Stimulated activated CD8-positive, alpha-beta memory T cell treated with anti-CD3 and anti-CD28 coated beads, Interleukin-4, amount 100 ng/mL, for 1 hour (primary cell): ENCODE data around the gene UPK3BL1.
"Not testable (repeated sequence)": the region's sequence is repeated elsewhere in the genome, so short reads cannot be mapped to it uniquely, and the experiment has no call there.

Experiments
- DNase-seq, 2 donors: peaks; one replicate each; pipeline ENCODE4 v3.0.0-alpha.2; 2020; ENCODE audit warnings: low read depth in 2 of 2, low spot score in 1 of 2

The UPK3BL1 gene

DNA sequence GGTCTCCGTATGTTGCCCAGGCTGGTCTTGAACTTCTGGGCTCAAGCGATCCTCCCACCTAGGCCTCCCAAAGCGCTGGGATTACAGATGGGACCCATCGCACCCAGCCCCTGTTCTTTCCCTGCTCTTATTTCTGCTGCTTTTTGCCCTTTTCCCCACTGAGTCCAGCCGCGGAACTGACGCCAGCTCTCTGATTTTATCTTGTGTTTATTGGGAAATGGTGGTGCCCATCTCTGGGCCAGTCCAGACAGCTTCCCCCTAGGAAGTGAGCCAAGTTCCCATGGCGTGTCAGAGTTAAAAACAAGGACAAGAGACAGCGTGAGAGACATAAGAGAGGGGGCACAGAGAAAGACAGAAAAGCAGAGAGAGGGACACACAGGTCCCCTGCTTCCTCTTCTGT lies 12.0 kb downstream of the UPK3BL1 start:
- DNase-seq, result not testable (repeated sequence)

GRCh38 chr7:102627271-102627904 lies 15.2 kb downstream of the UPK3BL1 start:
- DNase-seq, result not testable (repeated sequence)

GRCh38 chr7:102618122-102618521 lies 24.5 kb downstream of the UPK3BL1 start:
- not testable (repeated sequence) for DNase-seq

DNA sequence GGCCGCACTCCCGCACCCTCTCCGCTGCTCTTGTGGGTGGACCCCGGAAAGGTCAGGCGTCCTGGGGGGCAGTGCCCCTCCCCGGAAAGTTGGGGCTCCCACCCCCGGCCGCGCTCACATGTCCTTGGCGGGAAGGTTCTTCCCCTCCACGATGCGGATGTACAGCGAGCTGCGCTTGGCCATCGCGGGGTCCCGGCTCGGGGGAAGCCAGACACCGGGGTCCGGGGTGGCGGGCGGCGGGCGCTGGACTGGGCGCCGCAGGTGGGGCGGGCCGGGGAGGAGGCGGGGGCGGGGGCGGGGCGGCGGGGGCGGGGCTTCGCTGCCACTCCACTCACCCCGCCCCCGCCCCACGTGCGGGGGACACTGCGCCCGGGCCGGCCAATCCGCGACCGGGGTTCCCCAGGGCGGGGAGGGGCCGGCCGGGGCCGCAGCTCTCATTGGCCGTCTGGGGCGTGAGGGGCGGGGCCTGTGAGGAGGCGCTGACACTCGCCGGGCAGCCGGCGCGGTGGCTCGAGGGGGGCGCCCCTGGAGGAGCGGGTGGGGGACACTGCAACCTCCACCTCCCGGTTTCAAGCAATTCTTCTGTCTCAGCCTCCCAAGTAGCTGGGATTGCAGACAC lies 26.0 kb downstream of the UPK3BL1 start, which contains the start of gene RASA4:
RASA4 (minus strand) TSS at position 250 of the 619 bp plus-strand sequence; CDS start at position 183, 67 bp downstream.
- not testable (repeated sequence) for DNase-seq

- not testable (repeated sequence) for DNase-seq
Observed at GRCh38 chr7:102615930-102616329, 26.7 kb downstream of the UPK3BL1 start.

- not testable (repeated sequence) for DNase-seq
Observed at GRCh38 chr7:102614873-102615272, 27.7 kb downstream of the UPK3BL1 start.

DNA sequence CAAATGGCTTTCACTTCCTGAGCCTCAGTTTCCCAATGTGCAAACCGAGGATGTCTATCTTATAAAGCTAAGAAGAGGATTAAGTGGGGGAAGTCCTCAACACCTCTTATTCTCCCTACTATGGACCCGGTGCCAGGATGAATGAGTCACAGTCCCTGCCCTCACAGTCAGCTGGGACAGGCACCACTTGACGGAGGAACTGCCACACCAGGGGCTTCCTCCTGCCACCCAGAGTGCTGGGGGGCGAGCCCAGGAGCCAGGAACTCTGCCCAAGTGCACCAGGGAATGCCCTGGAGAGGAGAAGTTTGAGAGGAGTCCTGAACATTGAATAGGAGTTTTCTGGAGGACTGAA lies 28.3 kb downstream of the UPK3BL1 start:
- DNase-seq, result not testable (repeated sequence)

DNA sequence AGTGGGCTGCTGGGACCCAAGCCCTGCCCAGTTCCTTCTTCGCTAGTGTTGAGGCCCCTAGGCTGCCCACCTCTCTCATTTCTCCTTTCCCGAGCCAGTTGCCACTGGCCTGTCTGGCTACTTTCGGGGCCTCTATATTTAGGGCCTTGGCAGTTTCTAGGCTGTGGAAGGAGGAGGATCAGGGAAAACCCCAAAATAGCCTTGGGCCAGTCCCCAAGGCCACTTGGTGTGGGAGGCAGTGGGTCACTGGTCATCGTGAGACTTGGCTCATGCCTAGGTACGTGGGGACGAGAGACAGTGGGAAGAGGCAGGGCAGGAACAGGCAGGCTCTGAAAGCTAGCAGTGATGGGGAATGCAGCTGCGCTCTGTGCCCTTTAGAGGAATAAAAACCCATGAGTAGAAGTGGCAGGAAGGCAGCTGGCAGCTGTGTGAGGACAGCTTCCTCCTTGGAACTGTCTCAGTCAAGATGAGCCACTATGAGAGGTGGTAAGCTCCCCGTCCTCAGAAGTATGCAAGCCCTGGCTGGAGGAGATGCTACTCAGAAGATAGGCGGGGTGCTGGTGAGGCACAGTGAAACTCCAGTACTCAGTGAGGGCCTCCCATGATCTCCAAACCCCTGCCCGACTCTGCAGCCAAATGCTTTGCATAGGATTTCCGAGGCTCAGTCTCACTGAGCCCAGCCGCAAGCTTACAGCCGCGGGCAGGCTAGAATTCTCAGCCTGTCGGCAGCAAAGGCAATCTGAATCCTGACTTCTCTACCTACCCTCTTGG lies 28.8 kb downstream of the UPK3BL1 start:
- DNase-seq, result not testable (repeated sequence)

- not testable (repeated sequence) for DNase-seq
Observed at GRCh38 chr7:102611675-102612325, 30.8 kb downstream of the UPK3BL1 start.

DNA sequence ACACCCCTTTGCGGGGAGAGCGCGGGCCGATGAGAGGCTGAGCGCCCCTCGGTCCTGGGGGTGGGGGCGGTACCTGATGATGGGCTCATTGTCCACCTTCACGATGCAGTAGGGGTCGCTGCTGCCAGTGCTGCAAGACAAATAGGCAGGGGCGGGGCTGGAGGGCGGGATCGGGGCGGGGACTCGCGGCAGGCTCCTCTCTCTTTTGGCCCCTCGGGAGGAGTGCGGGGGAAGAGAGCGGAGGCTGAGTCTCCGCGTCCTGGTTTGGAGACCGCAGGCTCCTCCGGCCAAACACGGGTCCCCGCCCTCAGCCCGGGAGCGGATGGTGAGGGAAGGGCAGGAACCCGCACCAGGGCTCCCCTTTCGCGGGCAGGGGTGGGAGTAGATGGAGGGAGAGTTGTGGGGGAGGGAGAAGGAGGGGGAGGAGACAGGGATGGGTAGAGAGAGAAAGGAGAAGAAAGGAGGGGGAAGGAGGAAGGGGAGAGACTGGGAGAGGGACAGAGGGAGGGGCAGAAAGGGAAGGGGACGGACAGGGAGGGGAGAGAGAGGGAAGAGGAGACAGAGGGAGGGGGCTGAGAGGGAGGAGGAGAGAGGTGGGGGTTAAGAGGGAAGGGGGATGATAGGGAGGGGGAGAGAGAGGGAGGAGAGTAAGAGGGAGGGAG lies 31.4 kb downstream of the UPK3BL1 start:
- not testable (repeated sequence) for DNase-seq

GRCh38 chr7:102610441-102610840 lies 32.1 kb downstream of the UPK3BL1 start:
- DNase-seq, result not testable (repeated sequence)

- DNase-seq, result not testable (repeated sequence)
Observed at GRCh38 chr7:102609734-102610133, 32.9 kb downstream of the UPK3BL1 start.

GRCh38 chr7:102606848-102607247 lies 35.7 kb downstream of the UPK3BL1 start:
- not testable (repeated sequence) for DNase-seq

- not testable (repeated sequence) for DNase-seq
Observed at GRCh38 chr7:102604431-102605145, 38.0 kb downstream of the UPK3BL1 start.

DNA sequence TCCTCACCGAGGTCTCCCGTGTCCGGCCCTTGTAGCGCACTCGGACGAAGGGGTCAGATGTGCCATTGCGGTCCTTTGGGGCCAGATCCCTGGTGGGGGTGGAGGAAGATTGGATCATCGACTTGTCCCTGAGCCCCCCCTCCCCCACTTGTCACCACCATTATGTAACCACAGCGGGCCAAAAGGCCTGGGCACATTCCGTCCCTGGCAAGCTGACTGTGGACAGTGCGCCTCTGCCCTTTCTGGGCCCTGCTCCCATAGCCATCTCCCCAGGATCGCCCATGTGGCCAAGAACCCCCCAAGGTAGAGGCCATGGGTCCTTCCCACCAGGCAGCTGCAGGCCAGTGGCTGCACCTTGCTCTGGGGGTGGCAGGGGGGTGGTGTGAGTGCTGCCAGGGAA lies 40.3 kb downstream of the UPK3BL1 start:
- not testable (repeated sequence) for DNase-seq

DNA sequence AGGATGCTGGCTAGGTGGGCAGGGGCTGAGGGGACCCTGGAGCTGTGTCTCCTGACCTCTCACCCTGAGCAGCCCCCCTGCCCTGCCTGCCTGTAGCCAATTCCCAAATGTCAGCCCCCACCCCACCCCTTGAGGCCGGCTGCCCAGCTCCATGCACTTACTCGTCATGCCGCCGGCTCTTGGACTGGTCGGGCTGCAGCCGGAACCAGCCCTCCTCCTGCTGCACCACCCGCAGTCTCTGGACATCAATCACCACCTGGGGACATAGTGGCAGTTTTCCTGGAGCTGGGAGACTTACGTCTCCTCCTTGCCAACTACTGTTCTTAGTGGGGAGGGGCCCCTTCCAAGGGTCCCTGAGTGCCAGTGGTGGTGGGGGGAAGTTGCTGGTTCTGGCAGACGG lies 42.9 kb downstream of the UPK3BL1 start:
- not testable (repeated sequence) for DNase-seq

GRCh38 chr7:102596036-102596435 lies 46.6 kb downstream of the UPK3BL1 start:
- not testable (repeated sequence) for DNase-seq

GRCh38 chr7:102593637-102594334 lies 48.8 kb downstream of the UPK3BL1 start:
- DNase-seq, result not testable (repeated sequence)

GRCh38 chr7:102592477-102593019 lies 50.0 kb downstream of the UPK3BL1 start:
- DNase-seq, result not testable (repeated sequence)
